ENCODE data around the gene TLR1. TPM values are rescaled to one million over a fixed set of nuclear protein-coding genes. Genes with fewer than 3 reads are reported as not detected.

Gene TLR1
- total RNA-seq = 10 to 100 TPM; 11.1 to 15.8 TPM
- long read RNA-seq, donor 1, partial matches to known transcripts = 0 of 2 reads
- long read RNA-seq, donor 1, other reads (novel, unspliced or antisense) = 2 of 2 reads
- long read RNA-seq, donor 2, partial matches to known transcripts = 0 of 4 reads
- long read RNA-seq, donor 2, other reads (novel, unspliced or antisense) = 3 of 4 reads

DNA sequence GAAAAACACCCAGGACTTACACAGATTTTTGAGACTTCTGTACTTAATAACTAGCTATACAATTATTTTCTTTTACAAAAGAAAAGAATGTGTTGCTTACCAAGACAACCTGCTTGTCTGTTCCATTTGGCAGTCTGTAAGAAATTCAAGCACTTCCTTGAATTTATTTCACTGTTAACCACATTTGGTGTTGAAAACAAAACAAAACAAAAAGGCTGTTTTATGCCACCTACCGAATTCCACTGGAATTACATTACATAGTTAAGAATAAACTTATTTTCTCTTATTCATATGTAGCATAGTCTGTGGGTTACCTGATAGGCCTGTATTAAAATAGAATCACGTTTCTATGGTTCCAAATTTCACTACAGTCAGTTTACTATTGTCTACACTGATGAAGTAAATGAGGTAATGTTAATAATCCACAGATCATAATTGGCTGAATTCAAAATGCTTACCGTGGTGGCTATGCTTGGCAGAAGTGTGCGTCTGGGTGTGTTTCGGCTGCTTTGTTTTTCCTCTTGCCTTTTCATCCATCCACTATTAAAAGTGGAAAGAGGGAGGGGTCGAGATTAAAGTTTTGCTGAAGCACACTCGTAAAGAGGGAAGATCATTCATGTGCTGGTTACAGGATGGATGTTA, at the start of gene TLR1:
Gene TLR1, minus strand, starts transcription at position 138 of the 642 bp plus-strand sequence. CDS start 5,960 bp downstream, outside the sequence.
- intact Hi-C loops (cut with DNase I) = no loop called here
- DNase-seq (ENCODE audit: low spot score) = no peak

DNA sequence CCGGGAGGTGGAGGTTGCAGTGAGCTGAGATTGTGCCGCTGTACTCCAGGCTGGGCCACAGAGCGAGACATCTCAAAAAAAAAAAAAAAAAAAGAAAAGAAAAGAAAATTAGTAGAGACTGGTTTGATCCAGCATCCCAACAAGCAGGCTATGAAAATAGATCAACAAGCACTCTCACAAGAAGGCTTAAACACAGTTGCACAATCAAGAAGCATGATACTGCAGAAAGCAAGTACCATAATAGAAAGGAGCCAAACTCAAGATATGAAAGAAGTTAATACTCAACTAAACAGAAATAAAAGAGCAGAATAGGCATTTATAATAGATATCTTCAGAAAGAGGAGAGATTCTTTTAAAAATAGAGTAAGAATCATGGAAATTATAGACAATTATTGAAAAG, 41.4 kb upstream of the TLR1 start:
- no peak for DNase-seq (ENCODE audit: low spot score)
- intact Hi-C loops (cut with DNase I) = no loop called here

- intact Hi-C loops (cut with DNase I) = no loop called here
Measured at GRCh38 chr4:38842994-38843393, 38.4 kb upstream of the TLR1 start.

DNA sequence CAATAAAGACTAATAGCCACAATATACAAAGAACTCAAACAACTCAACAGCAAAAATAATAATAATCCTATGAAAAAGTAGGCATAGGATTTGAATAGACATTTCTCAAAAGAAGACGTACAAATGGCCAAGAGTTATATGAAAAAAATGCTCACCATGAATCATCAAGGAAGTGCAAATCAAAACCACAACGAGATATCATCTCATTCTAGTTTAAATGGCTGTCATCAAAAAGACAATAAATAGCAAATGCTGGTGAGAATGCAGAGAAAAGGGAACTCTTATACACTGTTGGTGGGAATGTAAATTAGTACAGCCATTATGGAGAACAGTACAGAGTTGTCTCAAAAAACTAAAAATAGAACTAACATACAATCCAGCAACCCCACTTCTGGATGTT, 33.3 kb upstream of the TLR1 start:
- no peak for DNase-seq (ENCODE audit: low spot score)
- intact Hi-C loops (cut with DNase I) = no loop called here

More at GRCh38 chr4:38842994-38843393, 38.4 kb upstream of the TLR1 start:
- DNase-seq (ENCODE audit: low spot score) = no peak

GRCh38 chr4:38837334-38837733, 32.7 kb upstream of the TLR1 start:
- intact Hi-C loops (cut with DNase I) = no loop called here
- DNase-seq (ENCODE audit: low spot score) = no peak

DNA sequence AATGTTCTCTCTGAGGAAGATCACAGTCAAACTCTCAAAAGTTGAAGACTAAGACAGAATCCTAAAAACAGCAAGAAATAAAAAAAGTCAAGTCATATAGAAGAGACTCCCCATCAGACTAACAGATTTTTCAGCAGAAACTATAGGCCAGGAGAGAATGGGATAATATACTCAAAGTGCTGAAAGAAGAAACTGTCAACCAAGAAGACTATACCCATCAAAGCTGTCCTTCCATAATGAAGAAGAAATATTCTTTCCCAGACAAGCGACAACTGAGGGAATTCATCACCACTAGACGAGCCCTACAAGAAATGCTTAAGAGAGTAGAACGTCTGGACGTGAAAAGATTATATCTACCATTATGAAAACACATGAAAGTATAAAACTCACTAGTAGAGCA, 30.0 kb upstream of the TLR1 start:
- no peak for DNase-seq (ENCODE audit: low spot score)
- intact Hi-C loops (cut with DNase I) = no loop called here

DNA sequence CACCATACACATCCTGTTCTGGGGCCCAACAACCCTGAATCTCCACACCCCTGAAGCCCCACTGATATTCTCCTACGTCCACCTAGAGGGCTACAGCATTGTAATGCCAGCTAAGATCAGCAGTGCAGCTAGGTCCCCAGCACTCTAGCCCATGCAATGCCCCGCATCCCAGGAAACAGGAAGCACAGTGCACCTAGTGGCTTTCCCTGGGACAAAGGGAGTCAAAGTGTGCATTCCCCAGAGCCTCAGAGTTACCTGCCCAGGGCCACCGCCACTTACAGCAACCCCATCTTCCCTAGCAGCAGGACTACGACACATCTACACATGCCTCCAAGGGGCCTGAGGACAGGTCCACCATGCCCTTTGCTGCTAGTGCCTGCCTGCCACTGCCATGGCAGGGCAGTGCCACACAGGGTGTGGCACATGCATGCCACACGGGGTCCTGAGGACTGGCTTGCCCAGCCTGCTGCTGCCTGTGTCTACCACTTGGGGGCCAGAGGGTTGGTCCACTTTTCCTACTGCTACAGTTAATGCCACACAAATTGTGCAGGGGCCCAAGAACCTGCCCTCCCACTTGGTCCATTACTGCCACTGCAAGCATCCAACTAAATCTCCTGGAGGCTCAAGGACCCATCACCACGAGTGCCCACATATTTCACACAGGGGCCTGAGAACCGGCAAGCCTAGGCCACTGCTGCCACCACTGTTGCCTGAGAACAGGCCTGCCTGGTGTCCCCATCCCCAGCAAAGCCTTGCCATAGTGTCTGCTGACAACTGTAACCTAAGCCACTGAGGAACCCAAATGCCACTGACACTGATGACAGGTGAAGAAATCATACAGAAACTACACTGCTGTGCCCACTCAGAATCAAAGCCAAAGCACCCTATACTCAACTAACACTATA, 28.3 kb upstream of the TLR1 start:
- intact Hi-C loops (cut with DNase I) = no loop called here
- no peak for DNase-seq (ENCODE audit: low spot score)

- intact Hi-C loops (cut with DNase I) = no loop called here
- no peak for DNase-seq (ENCODE audit: low spot score)
Measured at GRCh38 chr4:38832206-38832605, 27.6 kb upstream of the TLR1 start.

DNA sequence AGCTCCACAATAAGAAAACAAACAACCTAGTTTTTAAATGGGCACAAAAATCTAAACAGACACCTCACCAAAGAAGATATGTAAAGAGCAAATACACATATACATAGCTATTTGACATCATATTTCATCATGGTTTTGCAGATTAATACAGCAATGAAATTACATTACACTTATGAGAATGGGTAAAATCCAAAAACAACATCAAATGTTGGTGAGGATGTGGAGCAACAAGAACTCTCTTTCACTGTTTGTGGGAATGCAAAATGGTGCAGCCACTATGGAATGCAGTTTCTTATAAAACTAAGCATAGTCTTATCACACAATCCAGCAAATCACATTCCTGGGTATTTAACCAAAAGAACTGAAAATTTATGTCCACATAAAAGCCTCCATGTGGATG, 27.1 kb upstream of the TLR1 start:
- intact Hi-C loops (cut with DNase I) = no loop called here
- no peak for DNase-seq (ENCODE audit: low spot score)

DNA sequence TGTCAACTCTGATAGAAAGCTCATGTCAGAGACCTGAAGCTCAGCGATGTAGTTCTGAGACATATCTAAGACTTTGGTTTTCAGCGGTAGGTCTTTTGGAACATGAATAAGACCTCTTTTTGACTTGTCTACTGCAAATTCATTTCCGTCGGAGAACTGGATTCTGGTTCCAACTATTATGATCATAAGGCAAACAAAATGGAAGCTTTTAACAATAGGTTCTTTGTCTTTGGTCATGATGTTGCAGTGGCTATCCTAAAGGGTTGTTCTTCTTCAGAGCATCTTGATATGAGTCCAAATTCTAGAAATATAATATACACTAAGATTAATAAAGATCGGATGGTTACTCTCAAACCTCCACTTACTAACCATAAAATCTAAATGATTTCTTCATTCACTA, 24.6 kb upstream of the TLR1 start:
- DNase-seq (ENCODE audit: low spot score) = no peak
- intact Hi-C loops (cut with DNase I) = no loop called here

DNA sequence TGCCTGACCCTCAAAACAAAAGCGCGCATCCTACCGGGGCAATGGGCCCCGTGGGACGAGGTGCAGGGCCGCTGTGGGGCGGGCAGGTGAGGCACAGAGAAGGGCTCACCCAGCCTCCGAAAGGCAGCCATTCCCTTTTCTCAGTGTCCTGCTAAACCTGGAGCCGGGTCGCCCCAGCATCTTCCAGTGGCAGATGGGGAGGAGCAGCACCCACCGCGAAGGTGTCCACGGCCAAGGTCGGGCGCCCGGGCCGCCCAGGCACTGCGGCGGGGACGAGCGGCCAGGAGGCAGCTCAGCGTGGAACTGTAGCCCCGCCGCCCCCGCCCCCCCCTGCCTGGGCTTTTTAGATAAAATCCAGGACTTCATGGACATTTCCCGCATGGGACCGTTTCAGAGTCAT, 19.2 kb upstream of the TLR1 start:
- DNase-seq (ENCODE audit: low spot score) = no peak
- intact Hi-C loops (cut with DNase I) = no loop called here

GRCh38 chr4:38822748-38823303, 18.2 kb upstream of the TLR1 start:
- intact Hi-C loops (cut with DNase I) = no loop called here
- DNase-seq (ENCODE audit: low spot score) = no peak

DNA sequence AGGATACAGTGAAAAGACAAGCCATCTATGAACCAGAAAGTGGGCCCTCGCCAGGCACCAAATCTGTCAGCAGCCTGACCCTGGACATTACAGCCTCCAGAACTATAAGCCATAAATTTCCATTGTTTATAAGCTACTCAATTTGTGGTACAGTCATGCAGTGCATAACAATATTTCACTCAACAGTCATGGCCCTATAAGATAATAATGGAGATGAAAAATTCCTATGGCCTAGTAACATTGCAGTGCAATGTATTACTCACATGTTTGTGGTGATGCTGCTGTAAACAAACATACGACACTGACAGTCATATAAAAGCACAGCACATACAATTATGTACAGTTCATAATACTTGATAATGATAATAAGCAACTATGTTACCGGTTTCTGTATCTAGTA, 17.1 kb upstream of the TLR1 start:
- DNase-seq (ENCODE audit: low spot score) = no peak
- intact Hi-C loops (cut with DNase I) = no loop called here

GRCh38 chr4:38820329-38821061, 15.9 kb upstream of the TLR1 start:
- intact Hi-C loops (cut with DNase I) = no loop called here
- DNase-seq (ENCODE audit: low spot score) = no peak

DNA sequence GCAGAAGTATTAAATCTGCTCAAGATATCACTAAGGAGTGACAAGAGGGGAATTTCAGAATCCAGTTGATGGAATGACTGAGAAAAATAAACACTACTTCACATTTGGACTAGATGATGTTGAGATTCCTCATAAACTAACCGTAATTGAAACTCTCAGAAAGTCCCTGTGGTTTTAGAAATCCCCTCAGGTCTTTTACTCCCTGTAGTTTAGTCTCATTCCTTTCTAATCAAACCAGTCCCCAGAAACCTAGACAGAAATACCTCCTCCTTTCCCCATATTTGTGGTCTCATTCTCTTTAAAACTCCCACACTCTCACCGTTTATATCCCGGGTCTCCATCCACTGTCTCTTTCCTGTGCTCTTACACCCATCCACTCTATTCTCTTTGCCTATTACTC, 15.0 kb upstream of the TLR1 start:
- intact Hi-C loops (cut with DNase I) = no loop called here
- no peak for DNase-seq (ENCODE audit: low spot score)

DNA sequence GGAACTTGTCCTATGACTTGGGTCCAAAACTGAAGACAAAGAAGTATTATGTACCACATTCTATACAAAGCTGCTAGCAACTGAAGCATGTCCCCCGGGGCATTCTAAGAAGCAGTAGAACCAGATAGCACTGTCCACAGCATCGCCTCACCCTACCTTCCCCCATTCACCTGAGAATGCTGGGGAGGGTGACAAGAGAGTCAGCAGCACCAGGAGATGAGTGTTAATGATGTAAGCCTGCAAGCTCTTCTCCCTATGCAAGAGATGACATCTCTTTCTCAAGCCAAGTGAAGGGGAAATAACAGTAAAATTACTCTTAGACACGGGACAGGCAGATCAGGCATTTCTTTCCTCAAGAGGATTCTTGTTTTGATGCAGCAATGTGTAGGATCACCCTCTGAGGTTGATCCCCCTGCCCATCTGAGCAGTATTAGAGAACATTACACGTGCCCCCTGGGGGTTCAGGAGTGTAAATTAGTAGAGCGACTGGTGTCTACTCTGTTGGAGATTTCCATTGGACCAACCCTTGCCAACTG, 13.9 kb upstream of the TLR1 start:
- no peak for DNase-seq (ENCODE audit: low spot score)
- intact Hi-C loops (cut with DNase I) = no loop called here

DNA sequence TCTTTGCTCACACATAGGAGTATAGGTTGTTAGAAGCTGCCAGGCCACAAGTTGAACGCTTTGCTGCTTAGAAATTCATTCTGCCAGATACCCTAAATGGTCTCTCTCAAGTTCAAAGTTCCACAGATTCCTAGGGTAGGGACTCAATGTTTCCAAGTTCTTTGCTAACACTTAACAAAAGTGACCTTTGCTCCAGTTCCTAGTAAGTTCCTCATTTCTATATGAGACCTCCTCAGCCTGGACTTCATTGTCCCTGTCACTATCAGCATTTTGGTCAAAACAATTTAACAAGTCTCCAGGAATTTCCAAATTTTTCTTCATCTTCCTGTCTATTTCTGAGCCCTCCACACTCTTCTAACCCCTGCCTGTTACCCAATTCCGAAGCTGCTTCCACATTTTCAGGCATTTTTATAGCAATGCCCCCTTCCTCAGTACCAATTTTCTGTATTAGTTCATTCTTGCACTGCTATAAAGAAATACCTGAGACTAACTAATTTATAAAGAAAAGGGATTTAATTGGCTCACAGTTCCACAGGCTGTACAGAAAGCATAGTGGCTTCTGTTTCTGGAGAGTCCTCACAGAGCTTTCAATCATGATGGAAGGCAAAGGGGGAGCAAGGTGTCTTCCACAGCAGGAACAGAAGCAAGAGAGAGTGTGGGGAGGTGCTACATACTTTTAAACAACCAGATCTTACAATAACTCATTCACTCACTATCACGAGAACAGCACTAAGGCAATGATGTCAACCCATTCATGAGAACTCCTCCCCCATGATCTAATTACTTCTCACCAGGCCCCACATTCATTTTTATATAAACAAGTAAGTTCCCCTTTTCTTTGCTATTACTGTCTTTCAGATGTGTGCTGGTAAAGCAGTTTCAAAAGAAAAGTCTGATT, 11.5 kb upstream of the TLR1 start:
- intact Hi-C loops (cut with DNase I) = no loop called here
- DNase-seq (ENCODE audit: low spot score) = no peak

DNA sequence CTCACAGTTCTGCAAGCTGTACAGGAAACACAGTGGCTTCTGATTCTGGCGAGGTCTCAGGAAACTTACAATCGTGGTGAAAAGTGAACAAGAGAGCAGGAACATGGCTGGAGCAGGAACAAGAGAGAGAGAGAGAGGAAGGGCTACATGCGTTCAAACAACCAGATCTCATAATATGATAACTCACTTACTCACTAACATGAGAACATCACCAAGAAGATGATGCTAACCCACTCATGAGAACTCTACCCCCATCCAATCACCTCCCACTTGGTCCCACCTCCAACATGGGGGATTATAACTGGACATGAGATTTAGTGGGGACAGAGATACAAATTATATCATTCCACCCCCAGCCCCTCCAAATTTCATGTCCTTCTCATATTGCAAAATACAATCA, 9.8 kb upstream of the TLR1 start:
- intact Hi-C loops (cut with DNase I) = no loop called here
- DNase-seq (ENCODE audit: low spot score) = no peak
